SU-DHL-6 (cell line): ENCODE data around the gene ZNF555.

Source experiments
- EZH2phosphoT487 ChIP-seq: fragments of 200-600 bp; sonication (generic), shearing (Covaris generic); conservative IDR thresholded peaks from 2 replicates; pipeline ENCODE4 v1.6.1; 2018; ENCODE audit warnings: mild to moderate bottlenecking, antibody characterized with exemption, low read length, moderate library complexity, mixed read lengths
- TF ChIP-seq, protein P1 (sequence below): fragments of 200-600 bp; sonication (generic); IDR thresholded peaks from one replicate; pipeline ENCODE4 v1.5.1; 2017; ENCODE audit warnings: antibody characterized with exemption, mild to moderate bottlenecking, low read length, moderate library complexity; ENCODE audit not compliant: insufficient read depth, poor library complexity, severe bottlenecking

DNA sequence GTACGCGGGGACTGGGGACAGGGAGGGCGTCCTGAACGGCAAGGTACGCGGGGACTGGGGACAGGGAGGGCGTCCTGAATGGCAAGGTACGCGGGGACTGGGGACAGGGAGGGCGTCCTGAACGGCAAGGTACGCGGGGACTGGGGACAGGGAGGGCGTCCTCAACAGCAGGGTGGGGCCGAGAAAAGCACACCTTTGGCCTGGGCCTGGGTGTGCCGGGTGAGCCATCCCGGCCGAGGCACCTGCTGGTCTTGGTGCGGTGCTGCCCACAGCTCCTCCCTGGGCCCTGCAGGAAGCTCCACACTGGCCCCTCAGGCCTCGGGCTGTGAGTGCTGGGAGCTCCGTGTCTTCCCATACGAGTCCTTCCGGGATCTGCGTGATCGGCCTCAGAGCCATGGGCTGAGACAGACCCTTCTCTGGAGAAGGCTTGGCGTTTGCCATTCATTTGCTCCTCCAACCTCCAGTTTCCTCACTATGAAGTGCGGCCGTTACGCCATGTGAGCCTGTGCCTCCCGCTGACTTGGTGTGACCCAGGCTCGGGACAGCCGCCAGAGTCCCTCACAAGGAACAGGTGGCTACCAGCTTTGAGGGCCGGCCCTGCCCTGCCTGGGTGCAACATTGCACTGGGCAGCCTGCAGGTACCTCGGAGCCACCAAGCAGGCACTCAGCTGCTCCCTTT lies 29.4 kb upstream of the ZNF555 start:
- TF ChIP-seq, protein P1, sequence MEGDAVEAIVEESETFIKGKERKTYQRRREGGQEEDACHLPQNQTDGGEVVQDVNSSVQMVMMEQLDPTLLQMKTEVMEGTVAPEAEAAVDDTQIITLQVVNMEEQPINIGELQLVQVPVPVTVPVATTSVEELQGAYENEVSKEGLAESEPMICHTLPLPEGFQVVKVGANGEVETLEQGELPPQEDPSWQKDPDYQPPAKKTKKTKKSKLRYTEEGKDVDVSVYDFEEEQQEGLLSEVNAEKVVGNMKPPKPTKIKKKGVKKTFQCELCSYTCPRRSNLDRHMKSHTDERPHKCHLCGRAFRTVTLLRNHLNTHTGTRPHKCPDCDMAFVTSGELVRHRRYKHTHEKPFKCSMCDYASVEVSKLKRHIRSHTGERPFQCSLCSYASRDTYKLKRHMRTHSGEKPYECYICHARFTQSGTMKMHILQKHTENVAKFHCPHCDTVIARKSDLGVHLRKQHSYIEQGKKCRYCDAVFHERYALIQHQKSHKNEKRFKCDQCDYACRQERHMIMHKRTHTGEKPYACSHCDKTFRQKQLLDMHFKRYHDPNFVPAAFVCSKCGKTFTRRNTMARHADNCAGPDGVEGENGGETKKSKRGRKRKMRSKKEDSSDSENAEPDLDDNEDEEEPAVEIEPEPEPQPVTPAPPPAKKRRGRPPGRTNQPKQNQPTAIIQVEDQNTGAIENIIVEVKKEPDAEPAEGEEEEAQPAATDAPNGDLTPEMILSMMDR = no peak
- no peak for TF ChIP-seq EZH2phosphoT487
